HEK293 (cell line): ENCODE measurements around the gene ITGA8.

Source experiments
- KLF10 ChIP-seq: fragments of 450-650 bp; IDR thresholded peaks from 2 replicates; pipeline ENCODE4 v1.5.1; 2018; ENCODE audit warnings: missing biosample characterization, mild to moderate bottlenecking, missing genetic modification characterization
- YY1 ChIP-seq: fragments of 450-650 bp; formaldehyde crosslinking; IDR thresholded peaks from 2 replicates; pipeline ENCODE4 v1.5.1; 2018; ENCODE audit warnings: missing biosample characterization, missing genetic modification characterization
- ZBTB21 ChIP-seq: fragments of 450-650 bp; formaldehyde crosslinking; IDR thresholded peaks from 2 replicates; pipeline ENCODE4 v1.5.1; 2017; ENCODE audit warnings: missing biosample characterization, missing genetic modification characterization
- ZNF10 ChIP-seq: fragments of 450-650 bp; formaldehyde crosslinking; IDR thresholded peaks from 2 replicates; pipeline ENCODE4 v1.5.1; 2017; ENCODE audit warnings: missing biosample characterization, missing genetic modification characterization
- ZNF138 ChIP-seq: fragments of 450-650 bp; formaldehyde crosslinking; IDR thresholded peaks from 2 replicates; pipeline ENCODE4 v1.5.1; 2016; ENCODE audit warnings: missing biosample characterization, missing genetic modification characterization, borderline replicate concordance
- ZNF155 ChIP-seq: fragments of 450-650 bp; formaldehyde crosslinking; IDR thresholded peaks from 2 replicates; pipeline ENCODE4 v1.5.1; 2016; ENCODE audit warnings: missing biosample characterization, missing genetic modification characterization
- ZNF221 ChIP-seq: fragments of 450-650 bp; formaldehyde crosslinking; IDR thresholded peaks from 2 replicates; pipeline ENCODE4 v1.5.1; 2017; ENCODE audit warnings: missing biosample characterization, missing genetic modification characterization, borderline replicate concordance
- ZNF324 ChIP-seq: fragments of 450-650 bp; formaldehyde crosslinking; IDR thresholded peaks from 2 replicates; pipeline ENCODE4 v1.5.1; 2016; ENCODE audit warnings: missing biosample characterization, missing genetic modification characterization
- ZNF354C ChIP-seq: fragments of 450-650 bp; formaldehyde crosslinking; IDR thresholded peaks from 2 replicates; pipeline ENCODE4 v1.5.1; 2016; ENCODE audit warnings: missing biosample characterization, missing genetic modification characterization, low read depth, borderline replicate concordance
- ZNF48 ChIP-seq: fragments of 450-650 bp; formaldehyde crosslinking; IDR thresholded peaks from 2 replicates; pipeline ENCODE4 v1.5.1; 2016; ENCODE audit warnings: missing biosample characterization, missing genetic modification characterization
- TF ChIP-seq, protein P1 (sequence below): fragments of 450-650 bp; formaldehyde crosslinking; IDR thresholded peaks from 2 replicates; pipeline ENCODE4 v1.5.1; 2016; ENCODE audit warnings: missing biosample characterization, missing genetic modification characterization
- TF ChIP-seq, protein P2 (sequence below): fragments of 450-650 bp; formaldehyde crosslinking; IDR thresholded peaks from 2 replicates; pipeline ENCODE4 v1.5.1; 2016; ENCODE audit warnings: missing biosample characterization, missing genetic modification characterization

DNA sequence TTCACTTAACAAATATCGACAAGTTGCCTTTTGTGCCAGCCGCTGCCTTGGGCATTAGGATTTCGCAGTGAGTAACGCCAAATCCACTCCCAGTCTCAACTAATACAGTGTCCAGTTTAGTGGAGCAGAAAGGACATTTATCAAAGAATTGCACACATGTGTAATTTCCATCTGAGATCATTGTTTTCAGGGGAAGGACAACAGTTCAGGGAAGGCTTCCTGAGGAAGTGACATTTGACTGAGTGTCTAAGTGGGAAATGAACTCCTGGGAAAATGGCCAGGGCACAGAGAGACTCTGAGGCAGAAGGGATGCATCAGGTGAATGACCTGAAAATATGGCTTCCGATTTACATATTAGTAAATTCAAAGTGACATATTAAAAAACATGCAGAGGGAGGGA is 89.4 kb downstream of the ITGA8 start:
- TF ChIP-seq YY1 (tag by site-specific recombination): no peak
- TF ChIP-seq, protein P1, sequence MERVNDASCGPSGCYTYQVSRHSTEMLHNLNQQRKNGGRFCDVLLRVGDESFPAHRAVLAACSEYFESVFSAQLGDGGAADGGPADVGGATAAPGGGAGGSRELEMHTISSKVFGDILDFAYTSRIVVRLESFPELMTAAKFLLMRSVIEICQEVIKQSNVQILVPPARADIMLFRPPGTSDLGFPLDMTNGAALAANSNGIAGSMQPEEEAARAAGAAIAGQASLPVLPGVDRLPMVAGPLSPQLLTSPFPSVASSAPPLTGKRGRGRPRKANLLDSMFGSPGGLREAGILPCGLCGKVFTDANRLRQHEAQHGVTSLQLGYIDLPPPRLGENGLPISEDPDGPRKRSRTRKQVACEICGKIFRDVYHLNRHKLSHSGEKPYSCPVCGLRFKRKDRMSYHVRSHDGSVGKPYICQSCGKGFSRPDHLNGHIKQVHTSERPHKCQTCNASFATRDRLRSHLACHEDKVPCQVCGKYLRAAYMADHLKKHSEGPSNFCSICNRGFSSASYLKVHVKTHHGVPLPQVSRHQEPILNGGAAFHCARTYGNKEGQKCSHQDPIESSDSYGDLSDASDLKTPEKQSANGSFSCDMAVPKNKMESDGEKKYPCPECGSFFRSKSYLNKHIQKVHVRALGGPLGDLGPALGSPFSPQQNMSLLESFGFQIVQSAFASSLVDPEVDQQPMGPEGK (tag by site-specific recombination): no peak
- no peak for TF ChIP-seq ZNF10
- TF ChIP-seq, protein P2, sequence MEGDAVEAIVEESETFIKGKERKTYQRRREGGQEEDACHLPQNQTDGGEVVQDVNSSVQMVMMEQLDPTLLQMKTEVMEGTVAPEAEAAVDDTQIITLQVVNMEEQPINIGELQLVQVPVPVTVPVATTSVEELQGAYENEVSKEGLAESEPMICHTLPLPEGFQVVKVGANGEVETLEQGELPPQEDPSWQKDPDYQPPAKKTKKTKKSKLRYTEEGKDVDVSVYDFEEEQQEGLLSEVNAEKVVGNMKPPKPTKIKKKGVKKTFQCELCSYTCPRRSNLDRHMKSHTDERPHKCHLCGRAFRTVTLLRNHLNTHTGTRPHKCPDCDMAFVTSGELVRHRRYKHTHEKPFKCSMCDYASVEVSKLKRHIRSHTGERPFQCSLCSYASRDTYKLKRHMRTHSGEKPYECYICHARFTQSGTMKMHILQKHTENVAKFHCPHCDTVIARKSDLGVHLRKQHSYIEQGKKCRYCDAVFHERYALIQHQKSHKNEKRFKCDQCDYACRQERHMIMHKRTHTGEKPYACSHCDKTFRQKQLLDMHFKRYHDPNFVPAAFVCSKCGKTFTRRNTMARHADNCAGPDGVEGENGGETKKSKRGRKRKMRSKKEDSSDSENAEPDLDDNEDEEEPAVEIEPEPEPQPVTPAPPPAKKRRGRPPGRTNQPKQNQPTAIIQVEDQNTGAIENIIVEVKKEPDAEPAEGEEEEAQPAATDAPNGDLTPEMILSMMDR: no peak
- TF ChIP-seq KLF10 (tag by site-specific recombination): no peak
- TF ChIP-seq ZNF48 (tag by site-specific recombination): no peak
- no peak for TF ChIP-seq ZNF324 (tag by site-specific recombination)
- TF ChIP-seq ZNF138 (tag by site-specific recombination): no peak
- TF ChIP-seq ZNF221: no peak
- no peak for TF ChIP-seq ZNF155 (tag by site-specific recombination)
- no peak for TF ChIP-seq ZNF354C (tag by site-specific recombination)
- TF ChIP-seq ZBTB21 (tag by site-specific recombination): no peak
